IPS-15b (cell line): Measurements from ENCODE around the gene BMAL2.

Experiments
- H3K27me3 ChIP-seq: one replicate; pipeline ENCODE4 v1.6.1; 2013; ENCODE audit warnings: low read length; ENCODE audit not compliant: control insufficient read depth, insufficient read depth
- H3K36me3 ChIP-seq: one replicate; pipeline ENCODE4 v1.6.1; 2013; ENCODE audit warnings: low read length; ENCODE audit not compliant: control insufficient read depth, insufficient read depth
- H3K4me1 ChIP-seq: one replicate; pipeline ENCODE4 v1.6.1; 2013; ENCODE audit warnings: mild to moderate bottlenecking, low read length; ENCODE audit not compliant: control insufficient read depth, insufficient read depth
- H3K4me3 ChIP-seq: one replicate; pipeline ENCODE4 v1.5.1; 2013; ENCODE audit warnings: low read depth, low read length
- H3K9ac ChIP-seq: one replicate; pipeline ENCODE4 v1.6.1; 2013; ENCODE audit warnings: low read depth, mild to moderate bottlenecking, low read length
- H3K9me3 ChIP-seq: one replicate; pipeline ENCODE4 v1.6.1; 2013; ENCODE audit warnings: mild to moderate bottlenecking, low read length; ENCODE audit not compliant: control insufficient read depth, insufficient read depth

The BMAL2 gene

GRCh38 chr12:27366621-27367020, 34.0 kb downstream of the BMAL2 start:
- H3K9me3 ChIP-seq = no peaks in the 10 kb centered on the region
- H3K4me3 ChIP-seq = no peak overlapping the region
- no peak overlapping the region for H3K9ac ChIP-seq
- H3K27me3 ChIP-seq = no peaks in the 10 kb centered on the region
- H3K4me1 ChIP-seq = no peaks in the 10 kb centered on the region
- H3K36me3 ChIP-seq = no peaks in the 10 kb centered on the region

GRCh38 chr12:27367078-27367477, 34.4 kb downstream of the BMAL2 start:
- Histone ChIP-seq H3K27me3 (no peaks in the 10 kb centered on the region), H3K9ac (no peak overlapping the region), H3K9me3 (no peaks in the 10 kb centered on the region), H3K36me3 (no peaks in the 10 kb centered on the region), H3K4me3 (no peak overlapping the region), H3K4me1 (no peaks in the 10 kb centered on the region)

GRCh38 chr12:27382171-27382795, 49.6 kb downstream of the BMAL2 start:
- no peak overlapping the region for H3K9ac ChIP-seq
- no peak overlapping the region for H3K4me3 ChIP-seq
- H3K27me3 ChIP-seq = no peaks in the 10 kb centered on the region
- no peaks in the 10 kb centered on the region for H3K36me3 ChIP-seq
- H3K4me1 ChIP-seq = no peaks in the 10 kb centered on the region
- no peaks in the 10 kb centered on the region for H3K9me3 ChIP-seq
